Measurements from ENCODE around the gene PCBP1. TPM values are rescaled to one million over a fixed set of nuclear protein-coding genes. Genes with fewer than 3 reads are reported as not detected.

The PCBP1 gene
- polyA plus RNA-seq, 1 donor from 2014 or later = 33.3 TPM

- Histone ChIP-seq H3K36me3 (ENCODE audit: insufficient read depth, low read length) (no peaks in the 10 kb centered on the region), H3K9me3 (ENCODE audit: low read length) (no peaks in the 10 kb centered on the region), H3K9ac (ENCODE audit: low read length) (no peak overlapping the region), H3K79me2 (replicated peaks; ENCODE audit: insufficient read depth, low read length) (peaks cover 12% of the 10 kb centered on the region), H3K9me2 (ENCODE audit: insufficient read depth, low read length) (no peaks in the 10 kb centered on the region), H3F3A (ENCODE audit: insufficient read depth, low read length, poor library complexity, severe bottlenecking) (peaks cover 4% of the 10 kb centered on the region), H4K20me1 (ENCODE audit: insufficient read depth) (no peaks in the 10 kb centered on the region), H3K27ac (ENCODE audit: low read length) (no peak overlapping the region), H3K4me2 (ENCODE audit: low read length) (no peak overlapping the region), H2AFZ (ENCODE audit: low read depth, low read length) (no peak overlapping the region), H3K27me3 (ENCODE audit: insufficient read depth, low read depth, low read length) (no peaks in the 10 kb centered on the region), H3K4me3 (ENCODE audit: low read length) (no peak overlapping the region)
- TF ChIP-seq SMC3 (conservative IDR thresholded peaks at IDR 0.05; ENCODE audit: poor library complexity) (no peak), EP300 (conservative IDR thresholded peaks at IDR 0.05; ENCODE audit: poor library complexity, severe bottlenecking) (no peak), RAD21 (conservative IDR thresholded peaks at IDR 0.05) (no peak), REST (IDR thresholded peaks at IDR 0.05; ENCODE audit: borderline replicate concordance) (no peak), POLR2AphosphoS5 (IDR thresholded peaks at IDR 0.05) (no peak), MXI1 (conservative IDR thresholded peaks at IDR 0.05; ENCODE audit: poor library complexity, severe bottlenecking) (no peak), TAF1 (IDR thresholded peaks at IDR 0.05; ENCODE audit: low read depth) (no peak), EZH2 (IDR thresholded peaks at IDR 0.05; ENCODE audit: borderline replicate concordance, insufficient read depth, low read length, poor library complexity, severe bottlenecking) (no peak)
- TF ChIP-seq, protein P1, sequence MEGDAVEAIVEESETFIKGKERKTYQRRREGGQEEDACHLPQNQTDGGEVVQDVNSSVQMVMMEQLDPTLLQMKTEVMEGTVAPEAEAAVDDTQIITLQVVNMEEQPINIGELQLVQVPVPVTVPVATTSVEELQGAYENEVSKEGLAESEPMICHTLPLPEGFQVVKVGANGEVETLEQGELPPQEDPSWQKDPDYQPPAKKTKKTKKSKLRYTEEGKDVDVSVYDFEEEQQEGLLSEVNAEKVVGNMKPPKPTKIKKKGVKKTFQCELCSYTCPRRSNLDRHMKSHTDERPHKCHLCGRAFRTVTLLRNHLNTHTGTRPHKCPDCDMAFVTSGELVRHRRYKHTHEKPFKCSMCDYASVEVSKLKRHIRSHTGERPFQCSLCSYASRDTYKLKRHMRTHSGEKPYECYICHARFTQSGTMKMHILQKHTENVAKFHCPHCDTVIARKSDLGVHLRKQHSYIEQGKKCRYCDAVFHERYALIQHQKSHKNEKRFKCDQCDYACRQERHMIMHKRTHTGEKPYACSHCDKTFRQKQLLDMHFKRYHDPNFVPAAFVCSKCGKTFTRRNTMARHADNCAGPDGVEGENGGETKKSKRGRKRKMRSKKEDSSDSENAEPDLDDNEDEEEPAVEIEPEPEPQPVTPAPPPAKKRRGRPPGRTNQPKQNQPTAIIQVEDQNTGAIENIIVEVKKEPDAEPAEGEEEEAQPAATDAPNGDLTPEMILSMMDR (IDR thresholded peaks at IDR 0.05; ENCODE audit: poor library complexity, severe bottlenecking) = no peak
Observed at GRCh38 chr2:70094171-70094977, 7.1 kb downstream of the PCBP1 start.

DNA sequence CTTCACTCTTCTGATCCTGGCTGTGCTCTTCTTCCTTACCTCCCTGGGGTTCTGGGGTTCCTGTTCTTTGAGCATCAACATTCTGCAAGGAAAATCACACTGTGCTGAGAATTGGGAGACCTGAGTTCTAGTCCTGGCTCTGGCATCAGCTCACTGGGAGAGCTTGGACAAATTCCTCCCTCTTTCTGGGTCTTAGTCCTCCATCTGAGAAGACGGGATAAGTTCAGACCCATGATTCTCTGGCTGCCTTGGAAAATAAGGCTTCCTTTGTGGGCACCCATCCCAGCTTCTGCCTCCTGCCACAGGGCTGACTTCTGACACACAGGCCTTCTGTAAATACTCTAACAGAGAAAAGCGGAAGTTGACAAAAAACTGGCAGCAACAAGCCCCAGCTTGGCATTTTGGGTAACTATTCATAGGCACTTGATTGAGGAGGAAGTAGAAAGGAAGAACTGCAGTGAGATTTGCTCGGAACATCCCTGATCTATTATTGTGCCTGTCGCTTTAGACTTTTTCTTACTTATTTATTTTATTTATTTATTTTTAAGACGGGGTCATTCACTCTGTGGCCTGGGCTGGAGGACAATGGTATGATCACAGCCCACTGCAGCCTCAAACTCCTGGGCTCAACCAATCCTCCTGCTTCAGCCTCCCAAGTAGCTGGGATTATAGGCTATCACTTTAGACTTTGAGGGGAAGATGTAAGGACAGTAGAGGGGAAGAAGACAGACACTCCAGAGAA, 7.9 kb downstream of the PCBP1 start:
- no peak overlapping the region for H3K27ac ChIP-seq (ENCODE audit: low read length)
- no peak overlapping the region for H3K4me3 ChIP-seq (ENCODE audit: low read length)
- H3K9ac ChIP-seq (ENCODE audit: low read length) = no peak overlapping the region
- no peaks in the 10 kb centered on the region for H4K20me1 ChIP-seq (ENCODE audit: insufficient read depth)
- H3K27me3 ChIP-seq (ENCODE audit: insufficient read depth, low read depth, low read length) = no peaks in the 10 kb centered on the region
- TF ChIP-seq EP300 (conservative IDR thresholded peaks at IDR 0.05; ENCODE audit: poor library complexity, severe bottlenecking) = no peak
- TF ChIP-seq EZH2 (IDR thresholded peaks at IDR 0.05; ENCODE audit: borderline replicate concordance, insufficient read depth, low read length, poor library complexity, severe bottlenecking) = no peak
- TF ChIP-seq TAF1 (IDR thresholded peaks at IDR 0.05; ENCODE audit: low read depth) = no peak
- no peak for TF ChIP-seq MXI1 (conservative IDR thresholded peaks at IDR 0.05; ENCODE audit: poor library complexity, severe bottlenecking)
- TF ChIP-seq REST (IDR thresholded peaks at IDR 0.05; ENCODE audit: borderline replicate concordance) = no peak
- no peak for TF ChIP-seq SMC3 (conservative IDR thresholded peaks at IDR 0.05; ENCODE audit: poor library complexity)
- no peak for TF ChIP-seq POLR2AphosphoS5 (IDR thresholded peaks at IDR 0.05)
- TF ChIP-seq RAD21 (conservative IDR thresholded peaks at IDR 0.05) = no peak
- TF ChIP-seq, protein P1 (IDR thresholded peaks at IDR 0.05; ENCODE audit: poor library complexity, severe bottlenecking) = no peak
- no peaks in the 10 kb centered on the region for H3F3A ChIP-seq (ENCODE audit: insufficient read depth, low read length, poor library complexity, severe bottlenecking)
- H2AFZ ChIP-seq (ENCODE audit: low read depth, low read length) = no peak overlapping the region
- H3K9me2 ChIP-seq (ENCODE audit: insufficient read depth, low read length) = no peaks in the 10 kb centered on the region
- no peaks in the 10 kb centered on the region for H3K36me3 ChIP-seq (ENCODE audit: insufficient read depth, low read length)
- no peaks in the 10 kb centered on the region for H3K9me3 ChIP-seq (ENCODE audit: low read length)
- no peak overlapping the region for H3K4me2 ChIP-seq (ENCODE audit: low read length)
- peaks cover 4% of the 10 kb centered on the region for H3K79me2 ChIP-seq (replicated peaks; ENCODE audit: insufficient read depth, low read length)
